ENCODE results near the gene GALR2.

Gene GALR2

GRCh38 chr17:76074390-76075363, at the start of gene GALR2:
Gene GALR2, plus strand, starts transcription at chr17:76074781. Its CDS starts 103 bp downstream, at chr17:76074884.
- no peak for DNase-seq (ENCODE audit: low read depth)
- TF ChIP-seq CTCF (IDR thresholded peaks at IDR 0.05; ENCODE audit: low read depth, low read length) (no peak), MYC (IDR thresholded peaks at IDR 0.05; ENCODE audit: low read depth, low read length) (no peak), POLR2A (IDR thresholded peaks at IDR 0.05; ENCODE audit: extremely low read depth, insufficient read length) (no peak), MAX (IDR thresholded peaks at IDR 0.05; ENCODE audit: low read depth, low read length) (no peak)
- no peak within 1 kb of the TSS for H3K4me3 ChIP-seq (ENCODE audit: low read depth, low read length)

- TF ChIP-seq MYC (IDR thresholded peaks at IDR 0.05; ENCODE audit: low read depth, low read length), result no peak
- no peak for TF ChIP-seq CTCF (IDR thresholded peaks at IDR 0.05; ENCODE audit: low read depth, low read length)
- TF ChIP-seq MAX (IDR thresholded peaks at IDR 0.05; ENCODE audit: low read depth, low read length), result no peak
- no peak for TF ChIP-seq POLR2A (IDR thresholded peaks at IDR 0.05; ENCODE audit: extremely low read depth, insufficient read length)
- H3K4me3 ChIP-seq (ENCODE audit: low read depth, low read length), result no peak overlapping the region
- DNase-seq (ENCODE audit: low read depth), result no peak
These were observed 49.3 kb upstream of the GALR2 start for GRCh38 chr17:76025294-76025693.

GRCh38 chr17:76026714-76027158, 47.8 kb upstream of the GALR2 start:
- no peak for TF ChIP-seq CTCF (IDR thresholded peaks at IDR 0.05; ENCODE audit: low read depth, low read length)
- TF ChIP-seq MYC (IDR thresholded peaks at IDR 0.05; ENCODE audit: low read depth, low read length), result no peak
- no peak for TF ChIP-seq POLR2A (IDR thresholded peaks at IDR 0.05; ENCODE audit: extremely low read depth, insufficient read length)
- TF ChIP-seq MAX (IDR thresholded peaks at IDR 0.05; ENCODE audit: low read depth, low read length), result no peak
- no peak for DNase-seq (ENCODE audit: low read depth)
- no peak overlapping the region for H3K4me3 ChIP-seq (ENCODE audit: low read depth, low read length)

- peak; percentile 41; the same call in 1 of the 2 replicates for TF ChIP-seq MAX (IDR thresholded peaks at IDR 0.05; ENCODE audit: low read depth, low read length)
- no peak for TF ChIP-seq MYC (IDR thresholded peaks at IDR 0.05; ENCODE audit: low read depth, low read length)
- DNase-seq (ENCODE audit: low read depth), result peak; percentile 51
- no peak within 1 kb of the TSS for H3K4me3 ChIP-seq (ENCODE audit: low read depth, low read length)
These were observed 47.3 kb upstream of the GALR2 start, which contains the start of gene EVPL for GRCh38 chr17:76027159-76027839. Gene EVPL, minus strand, starts transcription at chr17:76027306. Its CDS starts 108 bp downstream, at chr17:76027198.

GRCh38 chr17:76032073-76032779, 42.4 kb upstream of the GALR2 start:
- TF ChIP-seq POLR2A (IDR thresholded peaks at IDR 0.05; ENCODE audit: extremely low read depth, insufficient read length), result no peak
- TF ChIP-seq MAX (IDR thresholded peaks at IDR 0.05; ENCODE audit: low read depth, low read length), result no peak
- TF ChIP-seq CTCF (IDR thresholded peaks at IDR 0.05; ENCODE audit: low read depth, low read length), result no peak
- TF ChIP-seq MYC (IDR thresholded peaks at IDR 0.05; ENCODE audit: low read depth, low read length), result no peak
- no peak overlapping the region for H3K4me3 ChIP-seq (ENCODE audit: low read depth, low read length)
- no peak for DNase-seq (ENCODE audit: low read depth)
